ENCODE results near the gene FOXN1.

Gene FOXN1

GRCh38 chr17:28550858-28551257, 44.7 kb downstream of the FOXN1 start:
- Histone ChIP-seq H2BK5ac (ENCODE audit: low read length) (no peak overlapping the region), H3K27ac (ENCODE audit: low read depth, low read length) (no peak overlapping the region), H2AK5ac (ENCODE audit: low read length) (no peak overlapping the region), H3K27me3 (ENCODE audit: insufficient read depth, low read length, poor library complexity) (no peaks in the 10 kb centered on the region), H3K4ac (ENCODE audit: low read depth, low read length) (no peak overlapping the region), H3K56ac (ENCODE audit: low read length) (no peak overlapping the region), H3K4me2 (ENCODE audit: low read length) (no peak overlapping the region), H3K4me1 (ENCODE audit: control insufficient read depth, low read depth, low read length) (peaks cover 6% of the 10 kb centered on the region), H3K23ac (ENCODE audit: low read length) (no peak overlapping the region), H3K9ac (ENCODE audit: low read length) (no peak overlapping the region), H2BK120ac (ENCODE audit: low read depth, low read length) (no peak overlapping the region), H3K79me1 (ENCODE audit: low read length) (peaks cover 6% of the 10 kb centered on the region), H4K5ac (ENCODE audit: low read length) (no peak overlapping the region), H2BK15ac (replicated peaks; ENCODE audit: low read depth) (no peak overlapping the region), H3K4me3 (ENCODE audit: low read length) (no peak overlapping the region), H3K18ac (ENCODE audit: low read length) (no peak overlapping the region), H3K79me2 (ENCODE audit: control insufficient read depth, insufficient read depth, low read length) (no peaks in the 10 kb centered on the region), H3K36me3 (ENCODE audit: control insufficient read depth, insufficient read depth, low read length) (peaks cover 2% of the 10 kb centered on the region), H4K8ac (ENCODE audit: low read depth, low read length) (no peak overlapping the region)
- no peak for DNase-seq
- WGBS (ENCODE audit: extremely low coverage, insufficient coverage, low lambda C conversion rate) = no CpG with 5 or more reads among the region's 1 CpG

- DNase-seq = no peak
- no peak overlapping the region for H3K27ac ChIP-seq (ENCODE audit: low read depth, low read length)
Measured at GRCh38 chr17:28551421-28552175, 45.5 kb downstream of the FOXN1 start.

GRCh38 chr17:28552176-28552999, 46.2 kb downstream of the FOXN1 start, which contains the start of gene UNC119:
Gene UNC119 (minus strand): TSS chr17:28552624. CDS start chr17:28552557, 67 bp downstream.
- Histone ChIP-seq H3K9ac (ENCODE audit: low read length) (peak within 1 kb of the TSS; percentile 85), H3K79me2 (ENCODE audit: control insufficient read depth, insufficient read depth, low read length) (no peaks in the 10 kb centered on the region), H3K18ac (ENCODE audit: low read length) (peak within 1 kb of the TSS; percentile 61), H3K27me3 (ENCODE audit: insufficient read depth, low read length, poor library complexity) (no peaks in the 10 kb centered on the region), H3K4ac (ENCODE audit: low read depth, low read length) (no peak within 1 kb of the TSS), H4K5ac (ENCODE audit: low read length) (no peak within 1 kb of the TSS), H3K23ac (ENCODE audit: low read length) (no peak within 1 kb of the TSS), H3K4me1 (ENCODE audit: control insufficient read depth, low read depth, low read length) (peaks cover 6% of the 10 kb centered on the region), H2BK5ac (ENCODE audit: low read length) (no peak within 1 kb of the TSS), H4K8ac (ENCODE audit: low read depth, low read length) (no peak within 1 kb of the TSS), H2BK120ac (ENCODE audit: low read depth, low read length) (no peak within 1 kb of the TSS), H2AK5ac (ENCODE audit: low read length) (no peak within 1 kb of the TSS), H2BK15ac (replicated peaks; ENCODE audit: low read depth) (no peak within 1 kb of the TSS), H3K36me3 (ENCODE audit: control insufficient read depth, insufficient read depth, low read length) (peaks cover 3% of the 10 kb centered on the region), H3K56ac (ENCODE audit: low read length) (peak within 1 kb of the TSS; percentile 91), H3K79me1 (ENCODE audit: low read length) (peaks cover 6% of the 10 kb centered on the region), H3K4me2 (ENCODE audit: low read length) (peak within 1 kb of the TSS; percentile 81), H3K27ac (ENCODE audit: low read depth, low read length) (no peak within 1 kb of the TSS), H3K4me3 (ENCODE audit: low read length) (peak within 1 kb of the TSS; percentile 61)
- no CpG with 5 or more reads among the region's 67 CpGs for WGBS (ENCODE audit: extremely low coverage, insufficient coverage, low lambda C conversion rate)
- DNase-seq = peak; percentile 86

More at GRCh38 chr17:28551421-28552175, 45.5 kb downstream of the FOXN1 start:
- Histone ChIP-seq H3K4me3 (ENCODE audit: low read length) (peak overlapping the region; percentile 61), H4K8ac (ENCODE audit: low read depth, low read length) (no peak overlapping the region), H3K4me2 (ENCODE audit: low read length) (peak overlapping the region; percentile 53), H2AK5ac (ENCODE audit: low read length) (no peak overlapping the region), H2BK5ac (ENCODE audit: low read length) (no peak overlapping the region), H3K36me3 (ENCODE audit: control insufficient read depth, insufficient read depth, low read length) (peaks cover 3% of the 10 kb centered on the region), H3K4me1 (ENCODE audit: control insufficient read depth, low read depth, low read length) (peaks cover 6% of the 10 kb centered on the region), H3K79me1 (ENCODE audit: low read length) (peaks cover 6% of the 10 kb centered on the region), H2BK120ac (ENCODE audit: low read depth, low read length) (no peak overlapping the region), H3K4ac (ENCODE audit: low read depth, low read length) (no peak overlapping the region), H4K5ac (ENCODE audit: low read length) (no peak overlapping the region), H3K79me2 (ENCODE audit: control insufficient read depth, insufficient read depth, low read length) (no peaks in the 10 kb centered on the region), H2BK15ac (replicated peaks; ENCODE audit: low read depth) (no peak overlapping the region), H3K9ac (ENCODE audit: low read length) (peak overlapping the region; percentile 85), H3K23ac (ENCODE audit: low read length) (no peak overlapping the region), H3K56ac (ENCODE audit: low read length) (peak overlapping the region; percentile 91), H3K18ac (ENCODE audit: low read length) (peak overlapping the region; percentile 61), H3K27me3 (ENCODE audit: insufficient read depth, low read length, poor library complexity) (no peaks in the 10 kb centered on the region)
- WGBS (ENCODE audit: extremely low coverage, insufficient coverage, low lambda C conversion rate) = no CpG with 5 or more reads among the region's 10 CpGs

- Histone ChIP-seq H4K8ac (ENCODE audit: low read depth, low read length) (no peak overlapping the region), H3K79me1 (ENCODE audit: low read length) (peaks cover 6% of the 10 kb centered on the region), H3K79me2 (ENCODE audit: control insufficient read depth, insufficient read depth, low read length) (no peaks in the 10 kb centered on the region), H3K27me3 (ENCODE audit: insufficient read depth, low read length, poor library complexity) (no peaks in the 10 kb centered on the region), H3K4me2 (ENCODE audit: low read length) (peak overlapping the region; percentile 81), H2AK5ac (ENCODE audit: low read length) (no peak overlapping the region), H3K56ac (ENCODE audit: low read length) (peak overlapping the region; percentile 71), H3K23ac (ENCODE audit: low read length) (no peak overlapping the region), H2BK5ac (ENCODE audit: low read length) (no peak overlapping the region), H3K4me3 (ENCODE audit: low read length) (no peak overlapping the region), H3K4me1 (ENCODE audit: control insufficient read depth, low read depth, low read length) (peaks cover 6% of the 10 kb centered on the region), H3K9ac (ENCODE audit: low read length) (peak overlapping the region; percentile 67), H4K5ac (ENCODE audit: low read length) (no peak overlapping the region), H2BK120ac (ENCODE audit: low read depth, low read length) (no peak overlapping the region), H3K36me3 (ENCODE audit: control insufficient read depth, insufficient read depth, low read length) (peaks cover 3% of the 10 kb centered on the region), H2BK15ac (replicated peaks; ENCODE audit: low read depth) (no peak overlapping the region), H3K4ac (ENCODE audit: low read depth, low read length) (no peak overlapping the region), H3K18ac (ENCODE audit: low read length) (no peak overlapping the region), H3K27ac (ENCODE audit: low read depth, low read length) (no peak overlapping the region)
- no CpG with 5 or more reads among the region's 5 CpGs for WGBS (ENCODE audit: extremely low coverage, insufficient coverage, low lambda C conversion rate)
- no peak for DNase-seq
Measured at GRCh38 chr17:28553000-28553505, 46.9 kb downstream of the FOXN1 start.

- Histone ChIP-seq H3K9ac (ENCODE audit: low read length) (no peak overlapping the region), H2BK5ac (ENCODE audit: low read length) (no peak overlapping the region), H3K79me2 (ENCODE audit: control insufficient read depth, insufficient read depth, low read length) (no peaks in the 10 kb centered on the region), H3K27ac (ENCODE audit: low read depth, low read length) (no peak overlapping the region), H3K4ac (ENCODE audit: low read depth, low read length) (no peak overlapping the region), H4K8ac (ENCODE audit: low read depth, low read length) (no peak overlapping the region), H3K18ac (ENCODE audit: low read length) (no peak overlapping the region), H3K23ac (ENCODE audit: low read length) (no peak overlapping the region), H4K5ac (ENCODE audit: low read length) (no peak overlapping the region), H3K4me1 (ENCODE audit: control insufficient read depth, low read depth, low read length) (peaks cover 6% of the 10 kb centered on the region), H3K27me3 (ENCODE audit: insufficient read depth, low read length, poor library complexity) (no peaks in the 10 kb centered on the region), H2BK15ac (replicated peaks; ENCODE audit: low read depth) (no peak overlapping the region), H3K4me3 (ENCODE audit: low read length) (no peak overlapping the region), H2BK120ac (ENCODE audit: low read depth, low read length) (no peak overlapping the region), H3K56ac (ENCODE audit: low read length) (no peak overlapping the region), H3K4me2 (ENCODE audit: low read length) (no peak overlapping the region), H2AK5ac (ENCODE audit: low read length) (no peak overlapping the region), H3K79me1 (ENCODE audit: low read length) (peaks cover 6% of the 10 kb centered on the region), H3K36me3 (ENCODE audit: control insufficient read depth, insufficient read depth, low read length) (peaks cover 3% of the 10 kb centered on the region)
- peak; percentile 51 for DNase-seq
- no CpG with 5 or more reads among the region's 6 CpGs for WGBS (ENCODE audit: extremely low coverage, insufficient coverage, low lambda C conversion rate)
Measured at GRCh38 chr17:28554565-28554964, 48.4 kb downstream of the FOXN1 start.
